GM12873 (cell line): ENCODE measurements around the gene YWHAB.

Experiments
- CTCF ChIP-seq: IDR thresholded peaks from 2 replicates; pipeline ENCODE4 v1.5.1; 2012; ENCODE audit warnings: low read depth, mild to moderate bottlenecking, moderate library complexity, low read length, control low read depth; ENCODE audit not compliant: insufficient read depth; ENCODE audit errors: missing control alignments

Gene YWHAB

GRCh38 chr20:44936510-44936909 is 51.0 kb downstream of the YWHAB start:
- TF ChIP-seq CTCF, result no peak

- TF ChIP-seq CTCF, result no peak
Observed at GRCh38 chr20:44938637-44939036, 53.1 kb downstream of the YWHAB start.

- TF ChIP-seq CTCF, result no peak
Observed at GRCh38 chr20:44941120-44941691, 55.7 kb downstream of the YWHAB start.

GRCh38 chr20:44942264-44942973 is 56.9 kb downstream of the YWHAB start:
- no peak for TF ChIP-seq CTCF

GRCh38 chr20:44943828-44944227 is 58.3 kb downstream of the YWHAB start:
- no peak for TF ChIP-seq CTCF

GRCh38 chr20:44945261-44945660 is 59.8 kb downstream of the YWHAB start:
- TF ChIP-seq CTCF, result no peak

- no peak for TF ChIP-seq CTCF
Observed at GRCh38 chr20:44946271-44946852, 60.9 kb downstream of the YWHAB start.
